IPS-20b (cell line): ENCODE data around the gene HTT.

Source experiments
- H3K27ac ChIP-seq: one replicate; pipeline ENCODE4 v1.5.1; 2013; ENCODE audit warnings: low read length
- H3K27me3 ChIP-seq: 2 replicates; pipeline ENCODE4 v1.6.1; 2013; ENCODE audit warnings: mild to moderate bottlenecking, low read length, inconsistent platforms; ENCODE audit not compliant: insufficient read depth
- H3K36me3 ChIP-seq: 2 replicates; pipeline ENCODE4 v1.6.1; 2013; ENCODE audit warnings: low read depth, mild to moderate bottlenecking, inconsistent platforms, low read length, moderate library complexity; ENCODE audit not compliant: insufficient read depth
- H3K4me1 ChIP-seq: 2 replicates; pipeline ENCODE4 v1.6.1; 2013; ENCODE audit warnings: mild to moderate bottlenecking, control low read depth, inconsistent platforms, low read length, moderate library complexity; ENCODE audit not compliant: insufficient read depth
- H3K4me3 ChIP-seq: 2 replicates; pipeline ENCODE4 v1.5.1; 2013; ENCODE audit warnings: mild to moderate bottlenecking, low read length, inconsistent platforms
- H3K9ac ChIP-seq: 2 replicates; pipeline ENCODE4 v1.6.1; 2013; ENCODE audit warnings: low read depth, mild to moderate bottlenecking, inconsistent platforms, low read length, moderate library complexity
- H3K9me3 ChIP-seq: 2 replicates; pipeline ENCODE4 v1.6.1; 2013; ENCODE audit warnings: mild to moderate bottlenecking, low read depth, low read length, inconsistent platforms; ENCODE audit not compliant: insufficient read depth

HTT gene

DNA sequence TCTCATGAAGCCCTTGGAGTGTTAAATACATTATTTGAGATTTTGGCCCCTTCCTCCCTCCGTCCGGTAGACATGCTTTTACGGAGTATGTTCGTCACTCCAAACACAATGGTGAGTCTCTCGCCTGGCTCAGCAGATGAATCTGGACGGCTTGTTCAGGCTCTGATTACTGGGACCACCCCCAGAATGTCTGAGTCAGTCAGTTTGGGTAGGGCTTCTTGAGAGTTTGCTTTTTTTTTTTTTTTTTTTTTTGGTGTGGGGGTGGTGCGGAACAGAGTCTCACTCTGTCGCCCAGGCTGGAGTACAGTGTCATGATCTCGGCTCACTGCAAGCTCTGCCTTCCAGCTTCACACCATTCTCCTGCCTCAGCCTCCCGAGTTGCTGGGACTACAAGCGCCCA is 112.1 kb downstream of the HTT start:
- Histone ChIP-seq H3K9me3 (no peaks in the 10 kb centered on the region), H3K36me3 (peaks cover 84% of the 10 kb centered on the region), H3K4me1 (no peaks in the 10 kb centered on the region), H3K27ac (no peak overlapping the region), H3K9ac (no peak overlapping the region), H3K27me3 (no peaks in the 10 kb centered on the region), H3K4me3 (no peak overlapping the region)

DNA sequence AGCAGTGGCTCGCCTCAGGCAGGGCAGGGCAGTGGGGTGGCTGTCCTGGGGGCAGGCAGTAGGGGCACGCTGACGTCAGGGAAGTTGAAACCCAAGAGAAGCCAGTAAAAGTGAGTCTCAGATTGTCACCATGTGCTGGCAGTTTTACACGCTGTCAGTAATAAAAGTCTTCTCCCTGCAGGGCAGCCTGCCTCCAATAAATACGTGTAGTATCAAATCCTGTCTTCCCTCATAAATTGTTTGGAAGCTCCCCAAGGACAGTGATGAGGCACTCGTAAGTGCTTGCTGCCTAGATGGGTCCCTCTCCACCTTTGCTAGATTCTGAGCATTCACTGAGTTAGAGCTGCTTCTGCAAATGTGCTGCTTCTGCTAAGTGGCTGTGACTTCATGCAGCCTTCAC is 113.6 kb downstream of the HTT start:
- no peak overlapping the region for H3K9ac ChIP-seq
- H3K36me3 ChIP-seq, result peaks cover 82% of the 10 kb centered on the region
- no peak overlapping the region for H3K27ac ChIP-seq
- no peak overlapping the region for H3K4me3 ChIP-seq
- H3K9me3 ChIP-seq, result no peaks in the 10 kb centered on the region
- no peaks in the 10 kb centered on the region for H3K27me3 ChIP-seq
- H3K4me1 ChIP-seq, result no peaks in the 10 kb centered on the region

DNA sequence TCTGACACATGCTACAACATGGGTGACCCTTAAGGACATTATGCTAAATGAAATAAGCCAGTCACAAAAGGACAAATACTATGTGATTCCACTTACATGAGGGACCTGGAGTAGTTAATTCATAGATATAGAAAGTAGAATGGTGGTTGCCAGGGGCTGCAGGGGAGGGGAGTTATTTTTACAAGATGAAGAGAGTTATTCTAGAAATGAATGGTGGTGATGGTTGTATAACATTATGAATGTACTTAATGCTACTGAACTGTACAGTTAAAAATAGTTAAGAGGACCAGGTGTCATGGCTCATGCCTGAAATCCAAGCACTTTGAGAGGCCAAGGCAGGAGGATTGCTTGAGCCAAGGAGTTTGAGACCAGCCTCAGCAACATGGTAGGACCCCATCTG is 115.0 kb downstream of the HTT start:
- no peaks in the 10 kb centered on the region for H3K4me1 ChIP-seq
- no peaks in the 10 kb centered on the region for H3K9me3 ChIP-seq
- peaks cover 73% of the 10 kb centered on the region for H3K36me3 ChIP-seq
- H3K27me3 ChIP-seq, result no peaks in the 10 kb centered on the region
- H3K9ac ChIP-seq, result no peak overlapping the region
- H3K4me3 ChIP-seq, result no peak overlapping the region
- no peak overlapping the region for H3K27ac ChIP-seq

DNA sequence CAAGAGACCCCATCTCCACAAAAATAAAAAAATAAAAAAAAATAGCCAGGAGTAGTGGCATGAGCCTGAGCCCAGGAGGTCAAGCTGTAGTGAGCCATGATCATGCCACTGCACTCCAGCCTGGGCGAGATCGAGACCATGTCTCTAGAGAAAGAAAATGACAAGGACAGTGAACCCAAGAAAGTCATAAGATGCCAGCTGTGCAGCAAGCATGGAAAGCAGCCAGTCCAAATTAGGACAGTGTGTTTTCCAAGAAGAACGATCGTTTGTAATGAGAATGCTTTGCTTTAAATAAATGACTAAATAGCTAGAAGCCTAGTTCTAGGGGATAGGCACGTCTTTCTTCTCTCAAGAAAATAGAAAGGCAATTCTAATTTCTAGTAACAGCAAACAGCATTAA is 116.1 kb downstream of the HTT start:
- Histone ChIP-seq H3K9me3 (no peaks in the 10 kb centered on the region), H3K4me1 (no peaks in the 10 kb centered on the region), H3K36me3 (peaks cover 74% of the 10 kb centered on the region), H3K4me3 (no peak overlapping the region), H3K27ac (no peak overlapping the region), H3K9ac (no peak overlapping the region), H3K27me3 (no peaks in the 10 kb centered on the region)

DNA sequence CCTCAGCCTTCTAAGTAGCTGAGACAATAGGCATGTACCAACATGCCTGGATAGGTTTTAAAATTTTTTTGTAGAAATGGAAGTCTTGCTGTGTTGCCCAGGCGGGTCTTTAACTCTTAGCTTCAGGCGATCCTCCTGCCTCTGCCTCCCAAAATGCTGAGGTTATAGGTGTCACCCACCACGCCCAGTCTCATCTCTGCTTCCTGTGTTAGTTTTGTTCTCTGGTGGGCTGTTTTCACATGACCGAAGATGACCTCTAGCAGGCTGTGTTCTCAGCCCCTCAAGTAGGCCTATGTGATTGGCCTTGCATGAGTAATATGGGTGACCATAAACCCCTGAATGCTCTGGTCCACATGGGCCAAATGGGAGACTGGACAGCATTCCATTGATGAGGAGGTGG is 117.7 kb downstream of the HTT start:
- H3K4me3 ChIP-seq, result no peak overlapping the region
- no peak overlapping the region for H3K27ac ChIP-seq
- H3K4me1 ChIP-seq, result no peaks in the 10 kb centered on the region
- H3K27me3 ChIP-seq, result no peaks in the 10 kb centered on the region
- H3K9ac ChIP-seq, result no peak overlapping the region
- H3K36me3 ChIP-seq, result peaks cover 84% of the 10 kb centered on the region
- H3K9me3 ChIP-seq, result no peaks in the 10 kb centered on the region

DNA sequence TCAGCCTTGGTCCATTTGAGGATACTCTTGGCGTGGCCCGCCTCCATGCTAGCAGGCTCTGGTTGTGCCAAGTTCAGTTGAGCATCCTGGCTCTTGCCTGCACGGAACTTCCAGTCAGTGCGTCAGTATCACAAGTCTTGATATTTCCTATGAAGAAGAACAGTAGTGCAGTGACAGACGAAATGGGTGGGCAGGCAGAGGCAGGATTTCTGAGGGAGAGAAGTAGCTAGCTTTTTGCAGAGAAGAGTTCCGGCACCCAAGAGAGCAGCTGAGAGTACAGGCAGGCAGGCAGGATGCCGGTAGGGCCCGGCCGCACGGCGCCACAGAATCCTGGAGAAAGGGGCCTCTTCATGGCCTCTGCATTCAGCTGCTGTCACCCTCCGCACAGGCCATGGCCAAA is 118.3 kb downstream of the HTT start:
- Histone ChIP-seq H3K9ac (no peak overlapping the region), H3K4me3 (no peak overlapping the region), H3K27ac (no peak overlapping the region), H3K36me3 (peaks cover 83% of the 10 kb centered on the region), H3K4me1 (no peaks in the 10 kb centered on the region), H3K9me3 (no peaks in the 10 kb centered on the region), H3K27me3 (no peaks in the 10 kb centered on the region)

DNA sequence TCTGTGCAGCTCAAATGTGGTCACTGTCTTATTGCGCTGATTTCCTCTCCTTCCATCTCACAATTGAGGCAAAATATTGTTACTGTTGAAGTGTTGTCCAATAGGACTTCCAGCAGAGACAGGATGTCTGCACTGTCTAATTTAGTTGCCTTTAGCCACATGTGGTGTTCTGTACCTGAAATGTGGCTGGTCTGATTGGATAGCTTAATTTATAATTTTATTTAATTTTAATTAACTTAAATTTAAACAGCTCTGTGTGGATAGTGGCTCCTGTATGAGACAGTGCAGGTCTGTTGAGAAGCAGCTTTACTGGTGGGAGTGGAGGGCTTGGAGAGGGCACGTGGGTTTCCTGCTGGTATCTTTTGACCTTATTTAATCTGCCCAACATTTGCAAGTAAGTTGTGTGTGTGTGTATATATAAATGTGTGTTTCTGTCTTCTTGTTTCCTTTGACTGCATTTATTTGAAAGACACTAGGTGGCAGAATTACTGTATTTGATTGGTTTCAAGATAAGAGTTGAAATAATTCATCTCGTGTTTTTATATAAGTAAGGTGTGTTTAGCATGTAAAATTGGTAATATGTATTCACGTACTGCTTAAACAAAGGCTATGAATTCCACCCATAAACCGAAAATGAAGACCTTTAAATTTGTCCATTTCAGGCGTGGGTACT is 119.2 kb downstream of the HTT start:
- peaks cover 76% of the 10 kb centered on the region for H3K36me3 ChIP-seq

DNA sequence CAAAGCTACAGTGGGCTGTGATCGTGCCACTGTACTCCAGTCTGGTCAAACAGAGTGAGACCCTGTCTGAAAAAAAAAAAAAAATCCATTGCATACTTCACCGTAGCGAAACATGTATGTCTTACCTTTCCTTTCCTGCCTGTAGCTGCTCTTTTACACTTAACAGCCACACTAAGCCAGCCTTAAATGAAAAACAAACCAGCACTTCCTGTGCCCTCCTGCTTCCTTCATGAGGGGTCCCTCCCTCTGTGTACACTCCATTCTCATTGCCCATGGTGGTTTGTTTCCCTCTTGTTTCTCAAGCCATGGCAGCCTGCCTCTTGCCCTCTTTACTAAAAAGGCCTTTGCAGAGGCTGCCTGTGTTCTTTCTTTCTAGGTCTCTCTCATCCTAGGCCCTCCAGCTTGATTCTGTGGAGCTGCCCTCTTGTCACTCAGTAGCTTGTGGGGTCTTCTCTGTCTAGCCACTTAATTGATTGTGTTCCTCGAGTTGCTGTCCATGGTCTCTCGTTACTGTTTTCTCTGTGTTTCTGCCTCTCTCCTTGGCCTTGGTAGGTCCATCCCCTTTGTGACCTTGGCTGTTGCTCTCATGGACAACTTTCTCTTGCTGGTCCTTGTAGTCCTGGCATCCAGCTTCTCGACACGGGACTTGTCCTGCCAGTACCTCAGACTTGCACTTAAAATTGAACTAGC is 122.3 kb downstream of the HTT start:
- no peak overlapping the region for H3K4me3 ChIP-seq
- H3K27me3 ChIP-seq, result no peaks in the 10 kb centered on the region
- peaks cover 64% of the 10 kb centered on the region for H3K36me3 ChIP-seq
- no peak overlapping the region for H3K27ac ChIP-seq
- H3K9me3 ChIP-seq, result no peaks in the 10 kb centered on the region
- H3K4me1 ChIP-seq, result no peaks in the 10 kb centered on the region
- H3K9ac ChIP-seq, result no peak overlapping the region

More for the DNA sequence above, 119.2 kb downstream of the HTT start:
- Histone ChIP-seq H3K27ac (no peak overlapping the region), H3K9ac (no peak overlapping the region), H3K9me3 (no peaks in the 10 kb centered on the region), H3K4me3 (no peak overlapping the region), H3K4me1 (no peaks in the 10 kb centered on the region), H3K27me3 (no peaks in the 10 kb centered on the region)

DNA sequence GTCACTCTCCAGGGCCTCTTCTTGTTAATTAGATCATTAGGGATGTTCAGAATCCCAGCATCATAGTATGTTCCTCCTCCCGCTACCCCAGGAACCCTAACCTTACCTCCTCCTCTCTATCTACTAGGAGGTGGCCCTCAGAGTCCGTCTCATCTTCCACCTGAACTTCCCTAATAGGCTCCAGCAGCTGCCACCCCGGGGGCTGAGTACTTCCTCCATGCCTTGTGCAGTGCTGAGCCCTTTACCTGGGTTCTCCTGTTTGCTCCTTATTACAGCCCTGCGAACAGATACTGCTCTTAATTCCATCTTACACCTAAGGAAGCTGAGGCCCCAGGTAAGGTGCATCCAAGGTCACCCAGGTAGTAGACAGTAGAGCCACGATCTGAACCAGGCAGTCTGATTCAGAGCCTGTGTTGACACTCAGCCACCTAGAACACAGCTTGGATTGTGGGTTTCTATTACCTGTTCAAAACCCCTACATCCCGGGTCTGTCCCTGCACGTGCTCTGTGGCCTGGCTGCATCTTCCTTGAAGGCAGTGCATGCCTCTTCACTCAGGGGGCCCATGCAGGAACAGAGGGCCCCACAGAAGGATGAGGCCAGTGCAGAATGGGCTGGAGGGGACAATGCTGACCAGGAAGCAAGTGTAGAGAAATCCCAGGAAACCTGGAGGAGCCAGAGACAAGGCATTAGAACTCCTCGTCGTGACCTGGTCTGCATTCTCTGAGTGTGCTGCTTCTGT is 123.1 kb downstream of the HTT start:
- no peak overlapping the region for H3K27ac ChIP-seq
- no peaks in the 10 kb centered on the region for H3K9me3 ChIP-seq
- H3K4me3 ChIP-seq, result no peak overlapping the region
- no peak overlapping the region for H3K9ac ChIP-seq
- peaks cover 58% of the 10 kb centered on the region for H3K36me3 ChIP-seq
- no peaks in the 10 kb centered on the region for H3K4me1 ChIP-seq
- H3K27me3 ChIP-seq, result no peaks in the 10 kb centered on the region

DNA sequence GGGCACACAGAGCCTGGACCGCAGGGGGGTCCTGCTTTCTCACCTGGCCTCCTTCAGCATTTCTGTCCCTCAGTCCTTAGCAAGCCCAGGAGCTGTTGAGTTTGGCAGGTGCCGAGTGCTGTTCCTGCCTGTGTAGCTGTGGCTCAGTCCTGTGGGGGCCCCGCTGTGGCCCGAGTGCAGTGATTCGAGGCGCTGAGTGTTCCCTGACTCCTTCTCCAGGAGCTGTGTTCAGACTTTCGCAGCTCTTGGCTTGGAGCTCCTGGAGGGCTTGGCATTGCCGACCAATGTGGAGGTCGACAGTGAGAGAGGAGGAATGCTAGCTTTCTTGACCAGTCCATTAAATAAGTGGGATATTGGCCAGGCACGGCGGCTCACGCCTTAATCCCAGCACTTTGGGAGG is 124.4 kb downstream of the HTT start:
- no peak overlapping the region for H3K9ac ChIP-seq
- H3K9me3 ChIP-seq, result no peaks in the 10 kb centered on the region
- peaks cover 61% of the 10 kb centered on the region for H3K36me3 ChIP-seq
- H3K27me3 ChIP-seq, result no peaks in the 10 kb centered on the region
- no peak overlapping the region for H3K4me3 ChIP-seq
- H3K27ac ChIP-seq, result no peak overlapping the region
- H3K4me1 ChIP-seq, result no peaks in the 10 kb centered on the region

DNA sequence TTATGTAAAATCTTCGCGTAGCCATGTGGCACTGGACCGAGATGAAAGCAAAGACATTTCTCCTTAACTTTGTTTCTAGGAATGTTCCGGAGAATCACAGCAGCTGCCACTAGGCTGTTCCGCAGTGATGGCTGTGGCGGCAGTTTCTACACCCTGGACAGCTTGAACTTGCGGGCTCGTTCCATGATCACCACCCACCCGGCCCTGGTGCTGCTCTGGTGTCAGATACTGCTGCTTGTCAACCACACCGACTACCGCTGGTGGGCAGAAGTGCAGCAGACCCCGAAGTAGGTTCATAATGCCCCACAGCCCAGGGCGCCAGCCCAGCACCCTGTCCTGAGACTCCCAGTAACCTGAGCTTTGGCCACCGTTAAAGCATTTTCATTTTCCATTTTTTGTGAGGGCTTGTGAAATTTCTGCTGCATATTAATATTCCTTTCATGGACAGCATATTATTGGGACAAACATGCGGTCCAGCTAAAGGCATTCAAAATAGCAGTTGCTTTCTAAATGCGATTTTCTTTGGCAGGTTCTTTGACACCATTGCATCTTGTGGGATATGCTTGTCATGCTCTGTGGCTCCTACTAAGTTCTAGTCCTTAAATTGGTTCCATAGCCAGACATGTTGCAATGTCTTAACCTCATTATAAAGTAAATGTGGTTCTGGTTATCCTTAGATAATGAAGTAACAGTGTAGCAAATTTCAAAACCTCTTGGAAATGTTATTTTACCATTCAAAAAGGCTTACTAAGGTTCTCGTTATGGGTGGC is 125.4 kb downstream of the HTT start:
- H3K27ac ChIP-seq, result no peak overlapping the region
- H3K27me3 ChIP-seq, result no peaks in the 10 kb centered on the region
- no peak overlapping the region for H3K4me3 ChIP-seq
- no peaks in the 10 kb centered on the region for H3K9me3 ChIP-seq
- H3K9ac ChIP-seq, result no peak overlapping the region
- peaks cover 63% of the 10 kb centered on the region for H3K36me3 ChIP-seq
- no peaks in the 10 kb centered on the region for H3K4me1 ChIP-seq
